Keratinocyte (primary cell): ENCODE measurements around the gene ERF. TPM values are rescaled to one million over a fixed set of nuclear protein-coding genes. Genes with fewer than 3 reads are reported as not detected.
A peak's percentile ranks its signal among the peaks of the same experiment; 100 is the strongest.

Source experiments
- DNase-seq: peaks from one replicate; pipeline ENCODE4 v3.0.0-alpha.2; 2011; ENCODE audit warnings: low read depth, missing footprints, low spot score
- FAIRE-seq: peaks from 2 replicates; lab custom pipeline; 2011; peaks lifted over from hg19 to GRCh38; lab: Jason Lieb, UNC
- H2AFZ ChIP-seq: 2 replicates; pipeline ENCODE4 v1.6.0; 2012; ENCODE audit warnings: low read length, control low read depth, inconsistent platforms; ENCODE audit not compliant: control insufficient read depth
- H3K27ac ChIP-seq: 2 replicates; pipeline ENCODE4 v1.5.1; 2011; ENCODE audit warnings: low read length; ENCODE audit not compliant: control insufficient read depth, insufficient read depth
- H3K27me3 ChIP-seq: 3 replicates; pipeline ENCODE4 v1.6.0; 2011; ENCODE audit warnings: low read length; ENCODE audit not compliant: control insufficient read depth, insufficient read depth; ENCODE audit errors: extremely low read depth
- H3K36me3 ChIP-seq, 2 experiments: 2 replicates in 1 of 2; 3 replicates in 1 of 2; pipeline ENCODE4 v1.5.1; 2011; ENCODE audit warnings: low read length in 2 of 2, mild to moderate bottlenecking in 1 of 2; ENCODE audit not compliant: control insufficient read depth in 2 of 2, insufficient read depth in 2 of 2; ENCODE audit errors: extremely low read depth in 1 of 2
- H3K4me1 ChIP-seq: 3 replicates; pipeline ENCODE4 v1.5.1; 2011; ENCODE audit warnings: low read length; ENCODE audit not compliant: control insufficient read depth, insufficient read depth; ENCODE audit errors: extremely low read depth
- H3K4me2 ChIP-seq: 3 replicates; pipeline ENCODE4 v1.6.0; 2011; ENCODE audit warnings: low read depth, low read length; ENCODE audit not compliant: control insufficient read depth, insufficient read depth; ENCODE audit errors: extremely low read depth
- H3K4me3 ChIP-seq, 3 experiments: fragments of 200-600 bp in 1 of 3; sonication (generic) in 1 of 3; 2 replicates in 2 of 3; 3 replicates in 1 of 3; pipeline ENCODE4 v1.5.1; 2011 to 2016; ENCODE audit warnings: low read length in 3 of 3, mild to moderate bottlenecking in 3 of 3, control low read depth in 2 of 3, inconsistent platforms in 1 of 3, low read depth in 1 of 3, mixed read lengths in 1 of 3, mixed run types in 1 of 3, moderate library complexity in 1 of 3; ENCODE audit not compliant: control insufficient read depth in 2 of 3, insufficient read depth in 2 of 3; ENCODE audit errors: extremely low read depth in 1 of 3
- H3K79me2 ChIP-seq: 2 replicates; pipeline ENCODE4 v1.6.0; 2012; ENCODE audit warnings: low read length; ENCODE audit not compliant: control insufficient read depth, insufficient read depth
- H3K9ac ChIP-seq: 3 replicates; pipeline ENCODE4 v1.6.0; 2011; ENCODE audit warnings: low read length; ENCODE audit not compliant: control insufficient read depth, insufficient read depth; ENCODE audit errors: extremely low read depth
- H3K9me1 ChIP-seq: 3 replicates; pipeline ENCODE4 v1.6.0; 2011; ENCODE audit warnings: low read length; ENCODE audit not compliant: control insufficient read depth, insufficient read depth; ENCODE audit errors: extremely low read depth
- H3K9me3 ChIP-seq: 2 replicates; pipeline ENCODE4 v1.5.1; 2012; ENCODE audit warnings: low read depth, low read length; ENCODE audit not compliant: control insufficient read depth
- H4K20me1 ChIP-seq: 3 replicates; pipeline ENCODE4 v1.6.0; 2011; ENCODE audit warnings: low read length; ENCODE audit not compliant: control insufficient read depth, insufficient read depth; ENCODE audit errors: extremely low read depth
- CTCF ChIP-seq, 3 experiments: IDR thresholded peaks in 1 of 3; conservative IDR thresholded peaks in 1 of 3; optimal IDR thresholded peaks in 1 of 3; 2 replicates in 2 of 3; 3 replicates in 1 of 3; pipeline versions ENCODE3 to v1.5.1; 2011; ENCODE audit warnings: low read length in 3 of 3, mild to moderate bottlenecking in 3 of 3, moderate library complexity in 2 of 3, control low read depth in 1 of 3, inconsistent platforms in 1 of 3; ENCODE audit not compliant: insufficient read depth in 2 of 3; ENCODE audit errors: extremely low read depth in 1 of 3
- EZH2 ChIP-seq: IDR thresholded peaks from one replicate; pipeline ENCODE4 v1.6.1; 2012; ENCODE audit warnings: inconsistent platforms, mild to moderate bottlenecking, low read length, moderate library complexity
- dilution Hi-C: fragments of 300-500 bp; cut with MboI; formaldehyde crosslinking; loops from one replicate; pipeline ENCODE4 v1.7.0; 2020; ENCODE audit warnings: low sequenced_read_pairs; ENCODE audit not compliant: extremely low pct_ligation_motif_present
- polyA plus RNA-seq, 5 experiments: library from polyadenylated mRNA; depleted of rRNA in 3 of 5; stranded (reverse) in 3 of 5; stranded (forward) in 1 of 5; unstranded in 1 of 5; fragments of >200 nt; gene quantifications; 1 replicate in 1 of 5; 2 replicates in 3 of 5; 3 replicates in 1 of 5; pipeline versions ENCODE4 v1.2.1 to v1.2.3, GENCODE V29; 2011 to 2012; ENCODE audit warnings: missing spikeins in 2 of 5, low read depth in 1 of 5, low replicate concordance in 1 of 5

Gene ERF
- polyA plus RNA-seq, 1 donor (not counting 4 experiments of a cell fraction or from before 2014, with no cell fraction given) = 83.5 TPM

DNA sequence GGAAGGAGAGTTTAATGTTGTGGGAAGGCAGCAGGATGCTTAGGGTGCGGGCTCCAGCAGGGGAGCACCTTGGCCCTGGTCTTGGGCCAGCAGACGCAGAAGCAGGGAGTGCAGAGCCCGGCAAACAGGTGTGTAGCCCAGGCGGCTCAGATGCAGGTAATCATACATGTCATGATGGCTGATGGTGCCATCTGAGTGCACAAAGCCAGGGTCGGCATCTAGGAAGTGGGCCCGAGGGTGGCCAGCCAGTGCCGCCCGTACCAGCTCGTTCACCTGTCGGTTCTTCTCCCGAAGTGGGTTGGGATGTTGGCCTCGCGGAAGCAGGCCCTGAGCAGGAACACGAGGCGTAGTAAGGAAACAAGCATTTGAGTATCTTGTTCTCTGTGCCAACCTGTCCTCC lies 42.1 kb upstream of the ERF start:
- Histone ChIP-seq H3K9me1 (no peaks in the 10 kb centered on the region), H3K79me2 (no peaks in the 10 kb centered on the region), H3K27me3 (no peaks in the 10 kb centered on the region), H3K36me3 (peaks cover 29 to 42% of the 10 kb centered on the region in 2 experiments), H3K4me1 (peaks cover 8% of the 10 kb centered on the region), H4K20me1 (no peaks in the 10 kb centered on the region), H3K9me3 (no peaks in the 10 kb centered on the region), H3K9ac (no peak overlapping the region), H3K27ac (no peak overlapping the region), H2AFZ (no peak overlapping the region), H3K4me3 (no peak overlapping the region), H3K4me2 (no peak overlapping the region)
- dilution Hi-C loops = no loop called here
- TF ChIP-seq EZH2 = no peak
- no peak for TF ChIP-seq CTCF (optimal IDR thresholded peaks at IDR 0.05 in 1 of 3, IDR thresholded peaks at IDR 0.05 in 1 of 3, conservative IDR thresholded peaks at IDR 0.05 in 1 of 3; ENCODE audit: extremely low read depth in 1 of 3, insufficient read depth in 2 of 3, low read length in 3 of 3)
- DNase-seq (no peak), FAIRE-seq (no peak)

GRCh38 chr19:42295831-42296525 lies 41.0 kb upstream of the ERF start:
- FAIRE-seq = peak; percentile 67
- Histone ChIP-seq H3K4me2 (no peak overlapping the region), H3K4me3 (no peak overlapping the region), H3K4me1 (peaks cover 10% of the 10 kb centered on the region), H3K36me3 (peaks cover 37 to 47% of the 10 kb centered on the region in 2 experiments), H3K27me3 (no peaks in the 10 kb centered on the region), H3K9ac (no peak overlapping the region), H2AFZ (no peak overlapping the region), H3K27ac (no peak overlapping the region), H3K9me3 (no peaks in the 10 kb centered on the region), H4K20me1 (no peaks in the 10 kb centered on the region), H3K9me1 (no peaks in the 10 kb centered on the region), H3K79me2 (no peaks in the 10 kb centered on the region)
- dilution Hi-C loops = no loop called here
- peak; percentile 93 to 98 (median 98) for TF ChIP-seq CTCF (optimal IDR thresholded peaks at IDR 0.05 in 1 of 3, IDR thresholded peaks at IDR 0.05 in 1 of 3, conservative IDR thresholded peaks at IDR 0.05 in 1 of 3; ENCODE audit: extremely low read depth in 1 of 3, insufficient read depth in 2 of 3, low read length in 3 of 3)
- no peak for TF ChIP-seq EZH2
- DNase-seq = no peak
